GM19372 (cell line): ENCODE results near the gene WNT7A.

Experiments used
- ATAC-seq: cut with Tn5 transposase; IDR thresholded peaks from one replicate; pipeline ENCODE4 v1.9.1; 2021; ENCODE audit warnings: mild to moderate bottlenecking, low read depth, moderate library complexity; ENCODE audit not compliant: unreplicated experiment

WNT7A gene

DNA sequence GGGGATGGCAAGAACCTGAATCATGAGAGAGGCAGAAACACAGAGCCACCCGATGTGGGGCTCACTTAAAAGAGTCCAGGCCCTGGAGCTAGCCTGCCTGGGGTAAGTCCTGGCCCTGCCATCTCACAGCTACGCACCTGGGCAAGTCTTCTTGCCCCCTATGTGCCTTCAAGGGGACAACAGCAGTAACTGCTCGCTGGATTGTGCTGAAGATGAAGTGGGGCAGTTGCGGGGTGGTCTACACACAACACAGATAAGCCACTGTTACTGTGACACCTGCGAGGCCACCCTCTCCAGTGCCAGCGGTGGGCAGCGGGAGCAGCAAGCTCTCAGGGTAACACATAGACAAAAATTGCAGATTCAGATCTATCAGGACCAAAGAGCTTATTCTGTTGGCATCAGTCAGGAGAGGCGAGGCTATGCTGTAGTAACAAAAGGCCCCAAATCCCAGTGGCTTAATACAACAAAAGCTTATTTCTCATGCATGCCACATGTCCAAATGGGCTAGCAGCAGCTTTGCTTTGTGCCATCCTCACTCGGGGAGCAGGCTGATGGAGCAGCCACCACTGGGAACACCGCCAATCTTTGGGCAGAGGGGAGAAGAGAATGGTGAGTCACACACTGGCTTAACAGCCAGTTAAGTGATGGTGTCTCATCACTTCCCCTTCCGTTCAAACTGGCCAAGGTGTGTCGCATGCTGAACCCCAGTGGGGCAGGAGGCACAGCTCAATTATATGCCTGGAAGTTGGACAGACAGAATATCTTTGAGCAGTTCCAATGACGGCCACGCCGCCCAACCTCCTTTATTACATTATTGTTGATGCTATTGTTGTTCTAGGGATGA lies 78.3 kb downstream of the WNT7A start:
- ATAC-seq: no peak

DNA sequence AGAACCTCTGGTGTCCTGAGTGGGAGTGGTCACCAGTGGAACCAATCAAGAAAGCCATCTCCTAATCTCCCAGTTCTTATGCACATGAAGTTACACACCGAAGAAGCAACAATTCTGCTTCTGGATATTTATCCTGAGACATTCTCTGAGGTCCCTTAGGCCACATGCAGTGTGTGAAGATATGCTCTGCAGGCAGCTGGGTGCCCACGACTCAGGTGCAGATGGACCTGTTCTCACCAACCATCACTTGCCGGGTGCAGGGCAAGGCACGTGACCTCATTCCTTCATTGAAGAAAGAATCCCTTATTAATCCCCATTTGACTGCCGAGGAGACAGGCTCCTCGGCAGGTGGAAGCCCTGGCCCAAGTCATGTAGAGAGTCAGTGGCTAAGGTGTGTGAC lies 79.8 kb downstream of the WNT7A start:
- ATAC-seq: no peak

GRCh38 chr3:13798401-13798800 lies 81.5 kb downstream of the WNT7A start:
- ATAC-seq: no peak

DNA sequence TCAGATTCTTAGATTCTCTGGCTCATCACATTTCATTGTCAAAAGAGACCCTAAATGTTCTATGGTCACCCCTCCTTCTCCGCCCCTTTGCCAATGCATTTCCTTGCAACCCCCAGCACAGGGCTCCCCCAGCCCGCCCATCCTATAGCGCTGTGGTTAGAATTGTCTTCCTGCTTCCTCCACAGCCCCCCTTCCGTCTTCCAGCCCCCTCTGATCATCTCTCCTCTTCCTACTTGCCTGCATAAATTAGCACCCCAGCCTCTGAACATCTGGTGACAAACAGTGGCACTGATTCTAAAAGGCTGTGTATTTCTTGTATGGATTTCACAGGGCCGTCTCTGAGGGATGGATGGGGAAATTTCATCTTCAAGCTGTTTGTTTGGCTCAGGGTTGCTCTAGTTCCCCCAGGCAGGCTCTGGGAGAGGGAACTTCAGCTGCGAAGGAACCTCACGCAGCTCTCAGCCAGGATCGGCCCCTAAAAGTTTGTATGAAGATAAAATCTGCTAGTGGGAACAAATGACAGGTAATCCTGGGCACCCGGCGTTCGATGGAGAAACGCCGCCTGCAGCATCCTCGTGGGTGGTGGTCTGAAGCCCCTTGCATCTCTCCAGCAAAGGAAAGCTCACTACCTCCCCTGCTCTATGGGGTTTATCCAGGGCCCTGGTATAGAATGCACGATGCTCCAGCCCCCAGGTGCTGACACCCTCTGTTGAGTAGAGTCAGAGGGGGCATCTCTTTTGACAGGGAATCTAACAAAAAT lies 83.0 kb downstream of the WNT7A start:
- ATAC-seq: no peak

DNA sequence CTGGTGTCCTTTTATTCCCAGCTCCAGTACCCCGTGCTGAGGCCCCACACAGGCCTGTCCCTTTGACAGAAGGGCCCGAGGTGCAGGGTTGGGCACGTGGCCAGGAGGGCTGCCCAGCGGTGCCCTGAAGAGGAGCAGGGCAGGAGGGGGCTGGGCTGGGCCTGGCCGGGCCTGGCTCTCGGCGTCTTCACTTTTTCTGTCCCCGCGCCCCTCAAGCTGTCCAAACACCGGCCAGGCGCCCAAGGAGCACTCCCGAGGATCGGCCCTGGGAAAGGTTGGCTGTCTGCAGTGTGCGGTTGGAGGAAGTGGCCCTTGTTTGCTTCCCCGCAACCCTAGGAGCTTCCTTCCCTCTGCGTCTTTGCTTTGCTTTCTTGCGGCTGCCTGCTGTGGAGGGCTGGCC lies 84.1 kb downstream of the WNT7A start:
- ATAC-seq: no peak

DNA sequence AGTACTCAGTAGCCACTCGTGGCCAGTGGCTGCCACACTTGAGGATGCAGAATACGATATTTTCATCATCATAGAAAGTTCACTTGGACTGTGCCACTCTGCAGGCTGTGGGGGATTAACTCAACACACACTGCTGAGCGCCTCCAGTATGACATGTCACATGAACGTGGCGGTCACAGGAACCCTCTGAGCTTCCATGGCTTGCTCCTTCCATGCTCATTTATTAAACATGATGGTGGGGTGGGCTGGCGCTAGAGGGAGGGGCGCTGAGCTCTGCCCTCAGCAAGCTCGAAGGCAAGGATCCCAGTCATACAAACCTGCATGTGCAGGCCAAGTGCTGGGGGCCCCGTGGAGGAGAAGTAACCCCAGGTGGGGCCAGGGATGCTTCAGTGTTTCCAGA lies 85.5 kb downstream of the WNT7A start:
- no peak for ATAC-seq

GRCh38 chr3:13793451-13793850 lies 86.4 kb downstream of the WNT7A start:
- no peak for ATAC-seq

- no peak for ATAC-seq
Observed at GRCh38 chr3:13792512-13793371, 87.1 kb downstream of the WNT7A start.

DNA sequence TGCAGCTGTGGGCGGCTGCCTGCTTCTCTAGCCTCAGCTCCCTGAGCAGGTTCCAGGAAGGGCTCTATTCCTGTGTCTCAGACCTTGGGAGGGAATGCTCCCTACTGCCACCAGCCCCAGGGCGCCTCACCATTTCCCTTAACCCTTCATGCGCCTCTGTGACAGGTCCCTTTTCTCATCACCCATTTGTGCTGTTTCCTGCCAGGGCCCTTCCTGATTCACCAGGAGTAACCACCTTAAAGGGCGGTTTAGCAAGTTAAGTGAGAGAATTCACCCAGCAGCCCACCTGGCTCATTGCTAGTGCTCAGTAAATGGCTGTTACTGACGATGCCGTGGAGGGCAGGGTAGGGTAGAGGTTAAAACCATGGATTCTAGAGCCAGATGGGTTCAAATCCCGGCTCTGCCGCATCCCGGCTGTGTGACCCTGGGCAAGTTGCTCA lies 87.8 kb downstream of the WNT7A start:
- no peak for ATAC-seq

DNA sequence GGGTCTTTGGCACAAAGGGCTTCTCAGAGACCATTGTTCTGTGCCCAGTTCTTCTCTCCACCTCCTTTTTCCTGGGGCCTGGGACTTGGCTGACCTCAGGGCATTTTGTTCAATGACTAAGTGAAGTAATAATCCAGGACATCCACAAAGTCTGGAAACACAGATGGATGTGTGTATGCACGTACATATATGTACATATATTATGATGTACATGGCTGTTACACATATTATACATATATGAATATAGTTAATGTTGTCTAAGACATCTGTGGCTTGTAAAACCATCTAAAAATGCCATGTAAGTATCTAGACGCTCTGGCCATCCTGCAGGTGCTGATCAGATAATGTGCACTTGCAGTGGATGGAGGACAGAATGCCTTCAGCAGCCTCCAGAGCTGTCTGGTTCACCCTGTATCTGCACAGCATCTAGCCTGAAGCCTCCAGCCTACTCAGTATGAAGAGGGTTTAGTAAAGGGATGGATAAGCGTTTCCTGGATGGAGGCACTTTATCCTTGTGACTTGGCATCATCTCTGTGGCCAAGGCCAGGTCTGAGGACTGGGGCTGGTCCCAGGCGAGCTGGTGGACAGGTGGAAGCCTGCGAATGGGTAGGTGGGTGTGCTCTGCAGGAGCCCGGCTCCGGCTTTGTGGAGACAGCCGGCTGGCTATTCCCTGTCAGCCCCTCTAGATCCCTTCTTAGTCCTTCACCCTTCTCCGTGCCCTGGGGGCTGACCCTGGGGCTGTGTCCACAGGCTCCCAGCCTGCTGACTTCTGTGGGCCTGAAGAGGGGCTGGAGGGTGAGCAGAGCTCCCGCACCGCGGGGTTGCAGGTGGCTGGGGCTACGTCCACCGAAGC lies 88.4 kb downstream of the WNT7A start:
- no peak for ATAC-seq

DNA sequence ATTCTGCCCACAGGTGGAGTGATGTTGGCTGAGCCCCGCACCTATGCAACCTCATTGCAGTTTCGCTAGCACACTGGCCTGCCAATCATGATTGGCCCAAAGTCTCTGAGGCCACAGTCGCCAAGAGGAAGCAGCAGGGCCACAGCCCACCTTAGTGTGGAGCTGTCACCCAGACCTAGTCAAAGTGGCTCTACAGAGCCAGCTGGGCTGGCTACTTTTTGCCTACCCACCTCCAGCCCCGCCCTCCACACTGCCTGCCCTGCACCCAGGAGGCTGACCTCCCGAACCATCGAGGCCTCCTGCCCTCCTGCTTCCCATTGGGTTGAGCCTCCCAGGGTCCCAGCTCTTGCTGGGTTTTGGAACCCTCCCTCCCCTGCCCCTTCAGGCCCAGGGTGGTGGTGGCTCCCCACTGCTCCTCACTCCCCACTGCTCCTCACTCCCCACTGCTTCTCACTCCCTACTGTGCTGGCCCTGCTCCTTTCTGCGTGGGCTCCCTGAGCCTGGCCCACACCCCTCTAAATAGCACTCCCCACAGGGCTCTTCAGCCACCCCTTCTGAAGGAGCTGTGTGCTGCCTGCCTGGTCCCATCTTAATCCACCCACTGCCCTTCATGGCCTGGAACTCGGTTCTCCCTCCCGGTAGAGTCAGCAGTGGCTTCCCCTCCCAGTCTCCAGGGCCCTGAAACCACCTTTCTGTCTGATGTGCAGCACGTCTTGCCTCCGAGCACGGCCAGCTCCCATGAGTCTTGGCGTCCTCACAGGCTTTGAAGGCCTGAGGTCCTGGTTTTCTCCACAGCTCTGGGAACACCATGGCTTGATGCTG lies 89.3 kb downstream of the WNT7A start:
- no peak for ATAC-seq

DNA sequence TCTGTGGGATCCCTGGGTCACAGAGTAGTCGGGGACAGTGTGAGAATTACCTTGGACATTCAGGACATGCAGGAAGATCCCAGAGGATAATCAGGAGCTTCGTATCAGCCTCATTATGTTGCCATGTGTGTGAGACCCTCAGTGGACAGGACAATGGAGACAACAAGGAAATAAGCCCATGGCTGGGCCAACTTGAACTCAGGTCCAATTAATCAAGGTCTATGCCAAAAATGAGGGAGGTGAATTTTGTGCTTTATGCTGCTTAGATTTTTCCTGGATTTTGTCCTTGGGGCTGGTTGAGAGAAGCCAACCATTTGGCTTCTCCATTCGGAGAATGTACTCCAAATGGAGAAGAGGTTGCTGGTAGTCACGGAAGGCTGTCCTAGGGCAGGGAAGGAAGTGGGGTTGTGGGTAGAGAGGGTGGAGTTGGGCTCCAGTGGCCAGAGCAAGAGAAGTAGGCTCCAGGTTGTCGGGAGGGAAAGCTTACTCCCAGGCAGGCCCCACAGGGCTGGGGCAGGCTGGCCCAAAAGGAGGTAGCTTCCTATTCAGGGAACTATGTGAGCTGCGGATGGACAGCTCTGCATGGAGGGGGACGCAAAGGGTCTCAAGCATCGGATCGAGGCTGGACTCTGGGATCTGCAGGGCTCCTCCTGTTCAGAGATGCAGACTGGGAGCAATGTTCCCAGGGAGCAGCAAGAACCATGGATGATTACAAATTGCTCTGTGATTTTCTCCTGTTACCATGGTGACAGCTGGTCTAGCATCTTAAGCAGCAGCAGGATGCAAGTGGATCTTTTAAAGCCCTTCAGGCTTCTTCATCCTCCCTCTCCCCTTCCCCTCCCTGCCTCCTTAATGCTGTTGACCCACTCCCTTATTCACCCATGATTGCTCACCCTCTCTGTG lies 91.1 kb downstream of the WNT7A start:
- ATAC-seq: no peak

DNA sequence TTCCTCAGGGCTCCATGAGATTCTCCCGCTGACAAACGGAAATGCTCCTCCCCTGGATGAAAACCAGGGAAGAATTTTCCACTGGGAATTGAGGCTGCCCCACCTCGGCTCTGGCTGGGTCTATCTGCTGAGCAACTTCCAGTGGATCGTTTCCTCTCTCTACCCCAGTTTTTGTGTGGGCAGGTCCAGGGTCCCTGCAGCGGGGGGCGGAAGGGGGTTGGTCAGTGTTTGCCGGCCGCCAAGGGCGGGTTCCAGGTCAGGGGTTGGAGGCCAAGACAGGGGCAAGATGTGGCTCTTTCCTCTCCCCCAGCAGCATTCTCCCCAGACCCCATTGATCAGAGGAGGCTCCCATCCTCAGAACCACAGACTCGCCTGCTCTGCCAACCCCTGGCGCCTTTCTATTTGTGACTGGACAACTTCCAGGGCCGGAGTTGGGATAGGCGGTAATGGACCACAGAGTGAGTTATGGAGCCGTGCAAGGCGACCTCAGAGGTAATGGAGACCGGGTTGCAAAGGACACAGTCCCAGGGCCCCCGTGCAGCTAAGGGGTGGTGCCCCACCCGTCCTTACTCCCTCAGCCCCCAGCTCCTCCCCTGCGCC lies 92.2 kb downstream of the WNT7A start:
- no peak for ATAC-seq

- ATAC-seq: no peak
Observed at GRCh38 chr3:13786811-13787210, 93.1 kb downstream of the WNT7A start.

- ATAC-seq: no peak
Observed at GRCh38 chr3:13785853-13786436, 93.9 kb downstream of the WNT7A start.

DNA sequence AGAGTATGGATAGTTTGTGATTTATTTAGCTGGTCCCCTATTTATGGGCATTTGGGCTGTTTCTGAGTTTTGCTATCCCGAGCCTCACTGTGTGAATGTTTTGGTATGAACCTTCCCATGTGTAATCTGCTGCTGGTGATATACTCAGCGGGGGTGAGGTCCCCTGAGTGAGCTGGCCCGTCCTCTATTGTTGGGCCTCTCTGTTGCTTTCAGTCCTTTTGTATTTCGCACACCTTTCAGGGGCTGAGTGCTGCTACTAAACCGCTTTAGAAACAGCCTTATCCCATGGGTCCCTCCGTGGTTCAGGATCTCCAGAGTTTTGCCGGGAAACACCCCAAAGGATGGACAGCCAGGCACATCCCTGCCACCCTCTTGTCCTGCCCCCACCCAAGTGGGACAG lies 94.5 kb downstream of the WNT7A start:
- ATAC-seq: no peak

GRCh38 chr3:13783476-13783875 lies 96.4 kb downstream of the WNT7A start:
- ATAC-seq: no peak
